ENCODE results near the gene ILF2.
"Not testable (repeated sequence)": the region's sequence is repeated elsewhere in the genome, so short reads cannot be mapped to it uniquely, and the experiment has no call there.

Gene ILF2

DNA sequence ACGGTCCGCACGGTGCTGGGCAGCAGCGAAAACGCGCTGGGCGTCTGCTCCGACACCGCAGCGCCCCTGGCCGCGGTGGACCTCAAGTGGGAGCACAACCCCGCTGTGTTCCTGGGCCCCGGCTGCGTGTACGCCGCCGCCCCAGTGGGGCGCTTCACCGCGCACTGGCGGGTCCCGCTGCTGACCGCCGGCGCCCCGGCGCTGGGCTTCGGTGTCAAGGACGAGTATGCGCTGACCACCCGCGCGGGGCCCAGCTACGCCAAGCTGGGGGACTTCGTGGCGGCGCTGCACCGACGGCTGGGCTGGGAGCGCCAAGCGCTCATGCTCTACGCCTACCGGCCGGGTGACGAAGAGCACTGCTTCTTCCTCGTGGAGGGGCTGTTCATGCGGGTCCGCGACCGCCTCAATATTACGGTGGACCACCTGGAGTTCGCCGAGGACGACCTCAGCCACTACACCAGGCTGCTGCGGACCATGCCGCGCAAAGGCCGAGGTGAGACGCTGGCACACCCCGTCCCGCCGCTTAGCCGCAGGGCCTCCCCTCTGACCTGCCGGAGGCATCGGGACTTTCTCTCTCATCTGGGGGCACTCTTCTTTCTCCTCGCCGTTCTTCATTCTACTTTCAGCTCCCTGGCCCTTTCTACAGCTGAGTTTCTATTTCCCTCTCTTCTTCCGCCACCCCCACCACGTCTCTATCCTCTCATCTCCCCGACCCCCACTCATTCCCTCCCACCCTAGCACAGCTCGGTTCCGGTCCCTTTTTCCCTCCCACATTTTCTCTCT lies 8.7 kb upstream of the ILF2 start:
- no peak for DNase-seq (ENCODE audit: low spot score)

DNA sequence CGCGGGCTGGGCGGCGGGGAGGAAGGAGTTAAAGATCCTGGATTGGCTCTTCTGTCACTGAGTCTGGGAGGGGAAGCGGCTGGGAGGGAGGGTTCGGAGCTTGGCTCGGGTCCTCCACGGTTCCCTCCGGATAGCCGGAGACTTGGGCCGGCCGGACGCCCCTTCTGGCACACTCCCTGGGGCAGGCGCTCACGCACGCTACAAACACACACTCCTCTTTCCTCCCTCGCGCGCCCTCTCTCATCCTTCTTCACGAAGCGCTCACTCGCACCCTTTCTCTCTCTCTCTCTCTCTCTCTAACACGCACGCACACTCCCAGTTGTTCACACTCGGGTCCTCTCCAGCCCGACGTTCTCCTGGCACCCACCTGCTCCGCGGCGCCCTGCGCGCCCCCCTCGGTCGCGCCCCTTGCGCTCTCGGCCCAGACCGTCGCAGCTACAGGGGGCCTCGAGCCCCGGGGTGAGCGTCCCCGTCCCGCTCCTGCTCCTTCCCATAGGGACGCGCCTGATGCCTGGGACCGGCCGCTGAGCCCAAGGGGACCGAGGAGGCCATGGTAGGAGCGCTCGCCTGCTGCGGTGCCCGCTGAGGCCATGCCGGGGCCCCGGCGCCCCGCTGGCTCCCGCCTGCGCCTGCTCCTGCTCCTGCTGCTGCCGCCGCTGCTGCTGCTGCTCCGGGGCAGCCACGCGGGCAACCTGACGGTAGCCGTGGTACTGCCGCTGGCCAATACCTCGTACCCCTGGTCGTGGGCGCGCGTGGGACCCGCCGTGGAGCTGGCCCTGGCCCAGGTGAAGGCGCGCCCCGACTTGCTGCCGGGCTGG lies 7.9 kb upstream of the ILF2 start, which contains the start of gene NPR1:
Gene NPR1 (plus strand): TSS at position 170 of the 818 bp plus-strand sequence. CDS start 421 bp downstream, at position 591.
- DNase-seq (ENCODE audit: low spot score) = no peak

DNA sequence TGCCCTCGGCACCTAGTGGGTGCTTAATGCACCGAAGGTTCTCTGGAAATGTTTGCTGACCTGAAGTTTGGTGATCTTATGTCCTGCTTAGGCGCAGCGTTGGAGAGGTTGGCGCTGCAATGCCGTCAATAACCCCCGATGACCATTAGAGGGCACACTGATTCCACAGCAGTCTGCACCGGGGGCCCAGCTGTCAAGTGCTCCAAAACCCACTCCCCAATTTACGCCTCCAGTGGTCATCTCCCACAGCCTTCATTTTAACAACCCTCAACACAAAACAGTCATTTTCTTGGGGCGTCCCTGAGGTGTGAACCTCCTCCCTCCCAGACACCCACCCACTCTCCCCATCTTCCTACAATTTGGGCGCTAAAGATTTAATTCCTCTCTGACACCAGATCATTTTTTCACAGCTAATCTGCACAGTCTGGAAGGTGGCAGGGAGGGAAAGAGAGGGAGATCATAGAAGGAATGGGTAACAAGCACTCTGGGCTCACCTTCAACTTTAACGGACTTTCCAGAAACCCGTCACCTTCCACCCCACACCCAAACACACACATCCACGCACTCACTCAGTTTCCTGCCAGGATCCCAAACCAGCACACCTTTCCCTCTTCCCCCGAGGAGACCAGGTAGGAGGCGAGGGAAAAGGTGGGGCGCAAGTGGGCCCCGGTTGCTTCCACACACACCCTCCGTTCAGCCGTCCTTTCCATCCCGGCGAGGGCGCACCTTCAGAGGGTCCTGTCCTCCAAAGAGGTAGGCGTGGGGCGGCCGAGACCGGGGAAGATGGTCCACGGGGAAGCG lies 7.1 kb upstream of the ILF2 start:
- peak; percentile 49 for DNase-seq (ENCODE audit: low spot score)

DNA sequence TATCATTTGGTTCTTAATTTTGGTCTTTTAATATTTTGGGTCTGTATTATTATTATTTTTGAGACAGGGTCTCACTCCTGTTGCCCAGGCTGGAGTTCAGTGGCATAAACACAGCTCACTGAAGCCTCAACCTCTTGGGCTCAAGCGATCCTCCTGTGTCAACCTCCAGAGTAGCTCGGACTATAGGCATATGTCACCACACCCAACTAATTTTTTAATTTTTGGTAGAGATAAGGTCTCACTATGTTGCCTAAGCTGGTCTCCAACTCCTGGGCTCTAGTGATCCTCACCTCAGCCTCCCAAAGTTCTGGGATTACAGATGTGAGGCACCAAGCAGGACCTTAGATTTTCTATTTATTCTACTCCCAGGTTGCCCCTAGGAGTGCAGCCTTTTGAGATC lies 2.7 kb upstream of the ILF2 start:
- no peak for DNase-seq (ENCODE audit: low spot score)

DNA sequence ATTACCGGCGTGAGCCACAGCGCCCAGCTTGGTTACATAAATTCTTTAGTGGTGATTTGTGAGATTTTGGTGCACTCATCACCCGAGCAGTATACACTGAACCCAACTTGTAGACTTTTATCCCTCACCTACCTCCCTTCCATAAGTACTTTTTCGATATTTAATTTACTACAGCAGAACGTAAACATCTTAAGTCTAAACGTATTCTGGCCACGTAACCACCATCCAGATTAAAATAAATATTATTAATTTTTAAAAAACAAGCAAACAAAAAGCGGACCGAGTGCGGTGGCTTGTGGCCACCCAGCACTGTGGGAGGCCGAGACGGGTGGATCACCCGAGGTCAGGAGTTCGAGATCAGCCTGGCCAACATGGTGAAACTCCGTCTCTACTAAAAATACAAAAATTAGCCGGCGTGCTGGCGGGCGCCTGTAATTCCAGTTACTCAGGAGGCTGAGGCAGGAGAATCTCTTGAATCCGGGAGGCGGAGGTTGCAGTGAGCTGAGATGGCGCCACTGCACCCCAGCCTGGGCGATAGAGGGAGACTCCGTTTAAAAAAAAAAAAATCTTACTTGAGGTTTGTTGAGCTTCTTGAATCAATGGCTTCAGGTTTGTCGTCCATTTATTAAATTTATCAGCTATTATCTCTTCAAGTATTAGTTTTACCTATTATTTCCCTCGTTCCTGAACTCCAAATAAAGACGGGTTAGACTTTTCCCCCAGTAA lies 998 bp upstream of the ILF2 start:
- DNase-seq (ENCODE audit: low spot score) = not testable (repeated sequence)

DNA sequence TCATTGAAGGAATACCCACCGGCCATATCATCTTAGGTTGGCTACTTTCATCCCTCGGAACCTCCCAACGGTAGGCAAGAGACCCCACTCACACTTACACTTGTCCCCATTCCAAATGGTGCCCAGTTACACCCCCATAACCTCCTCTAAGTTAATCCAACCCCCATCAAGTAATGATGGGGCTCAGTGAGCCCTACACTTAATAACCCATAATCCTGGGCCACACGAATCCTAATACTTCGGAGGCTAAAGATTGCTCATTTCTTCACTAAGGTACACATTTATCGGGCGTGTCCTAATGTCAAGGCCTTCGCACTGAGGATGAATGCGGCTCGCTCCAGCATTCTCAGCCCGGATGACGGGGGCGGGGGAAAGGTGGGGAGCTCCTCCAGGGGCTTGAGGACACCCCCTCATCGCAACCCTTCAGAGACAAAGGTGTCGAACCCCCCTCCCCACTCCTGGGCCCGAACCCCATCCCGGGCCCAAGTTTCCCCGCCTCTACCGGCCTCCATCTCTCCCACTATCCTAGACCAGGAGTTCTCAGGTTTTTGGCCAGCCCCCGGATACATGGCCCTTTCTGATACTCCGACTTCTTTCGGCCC lies 435 bp downstream of the ILF2 start:
- no peak for DNase-seq (ENCODE audit: low spot score)

DNA sequence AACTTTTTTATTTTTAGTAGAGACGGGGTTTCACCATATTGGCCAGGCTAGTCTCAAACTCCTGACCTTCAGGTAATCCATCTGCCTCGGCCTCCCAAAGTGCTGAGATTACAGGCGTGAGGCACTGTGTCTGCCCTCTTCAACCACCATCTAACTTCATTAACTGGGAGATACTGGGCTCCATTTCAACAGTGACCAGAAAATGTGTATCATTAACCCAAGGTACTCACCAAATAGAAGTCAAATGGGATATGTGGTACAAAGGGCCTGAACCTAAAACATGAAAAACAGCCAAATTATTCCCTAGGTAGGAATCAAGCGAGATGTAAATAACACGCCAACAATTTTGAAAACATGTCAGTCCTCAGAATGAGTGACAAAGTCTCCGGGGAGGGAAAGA lies 1.2 kb downstream of the ILF2 start:
- no peak for DNase-seq (ENCODE audit: low spot score)

DNA sequence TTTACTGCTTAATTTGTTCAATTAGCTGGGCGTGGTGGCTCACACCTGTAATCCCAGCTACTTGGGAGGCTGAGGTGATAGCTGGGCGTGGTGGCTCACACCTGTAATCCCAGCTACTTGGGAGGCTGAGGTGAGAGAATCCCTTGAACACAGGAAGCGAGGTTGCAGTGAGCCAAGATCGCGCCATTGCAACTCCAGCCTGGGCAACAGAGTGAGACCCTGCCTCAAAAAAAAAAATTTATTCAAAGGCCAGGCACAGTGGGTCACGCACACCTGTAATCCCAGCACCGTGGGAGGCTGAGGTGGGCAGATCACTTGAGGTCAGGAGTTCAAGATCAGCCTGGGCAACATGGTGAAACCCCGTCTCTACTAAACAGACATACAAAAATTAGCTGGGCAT lies 2.1 kb downstream of the ILF2 start:
- not testable (repeated sequence) for DNase-seq (ENCODE audit: low spot score)

DNA sequence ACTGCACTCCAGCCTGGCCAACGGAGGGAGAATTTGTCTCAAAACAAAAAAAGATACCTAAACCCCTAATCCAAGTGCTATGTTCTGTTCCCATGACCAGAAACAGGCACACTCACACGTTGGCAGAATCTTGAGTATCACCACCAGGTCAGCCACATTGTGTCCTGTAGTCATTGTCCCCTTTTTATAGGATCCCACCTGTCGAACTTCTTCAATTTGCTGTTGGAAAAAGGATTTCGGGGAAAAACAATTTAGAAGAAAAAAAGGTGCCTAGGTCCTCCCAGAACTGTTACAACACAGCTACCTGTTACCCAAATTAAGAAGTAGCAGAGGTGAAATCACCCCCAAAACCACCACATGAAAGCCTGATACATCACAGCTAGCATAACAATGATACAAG lies 3.4 kb downstream of the ILF2 start:
- no peak for DNase-seq (ENCODE audit: low spot score)

DNA sequence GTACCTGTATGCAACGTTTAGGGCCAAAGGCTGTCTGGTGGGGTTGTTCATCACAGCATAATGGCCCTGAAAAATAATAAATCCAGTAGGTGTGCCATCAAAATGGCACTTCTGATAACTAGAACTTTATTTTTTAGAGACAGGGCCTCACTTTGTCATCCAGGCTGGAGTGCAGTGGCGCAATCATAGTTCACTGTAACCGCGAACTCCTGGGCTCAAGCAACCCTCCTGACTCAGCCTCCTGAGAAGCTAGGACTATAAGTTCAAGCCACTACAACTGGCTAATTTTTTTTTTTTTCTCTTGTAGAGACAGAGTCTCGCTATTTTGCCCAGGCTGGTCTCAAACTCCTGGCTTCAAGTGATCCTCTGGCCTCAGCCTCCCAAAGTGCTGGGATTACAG lies 7.6 kb downstream of the ILF2 start:
- DNase-seq (ENCODE audit: low spot score) = no peak

DNA sequence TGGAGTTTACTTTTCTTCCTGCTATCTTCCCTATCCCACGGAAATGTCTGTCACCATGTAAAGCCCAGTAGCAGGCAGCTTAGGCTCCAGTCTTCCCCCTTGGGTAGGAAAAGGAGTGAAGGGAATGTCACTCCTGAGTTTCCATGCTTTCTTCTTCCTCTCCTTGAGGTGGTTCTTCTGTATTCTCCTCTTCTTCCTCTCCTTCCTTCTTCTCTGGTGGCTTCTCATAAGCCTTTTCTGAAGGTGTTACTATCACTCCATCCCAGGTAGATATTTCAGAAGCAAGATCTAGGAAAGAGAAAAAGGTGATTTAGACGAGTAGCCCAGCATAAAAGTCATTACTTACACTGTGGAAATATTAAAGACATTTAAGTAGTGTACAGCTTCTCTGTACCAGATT lies 8.5 kb downstream of the ILF2 start:
- DNase-seq (ENCODE audit: low spot score) = no peak

DNA sequence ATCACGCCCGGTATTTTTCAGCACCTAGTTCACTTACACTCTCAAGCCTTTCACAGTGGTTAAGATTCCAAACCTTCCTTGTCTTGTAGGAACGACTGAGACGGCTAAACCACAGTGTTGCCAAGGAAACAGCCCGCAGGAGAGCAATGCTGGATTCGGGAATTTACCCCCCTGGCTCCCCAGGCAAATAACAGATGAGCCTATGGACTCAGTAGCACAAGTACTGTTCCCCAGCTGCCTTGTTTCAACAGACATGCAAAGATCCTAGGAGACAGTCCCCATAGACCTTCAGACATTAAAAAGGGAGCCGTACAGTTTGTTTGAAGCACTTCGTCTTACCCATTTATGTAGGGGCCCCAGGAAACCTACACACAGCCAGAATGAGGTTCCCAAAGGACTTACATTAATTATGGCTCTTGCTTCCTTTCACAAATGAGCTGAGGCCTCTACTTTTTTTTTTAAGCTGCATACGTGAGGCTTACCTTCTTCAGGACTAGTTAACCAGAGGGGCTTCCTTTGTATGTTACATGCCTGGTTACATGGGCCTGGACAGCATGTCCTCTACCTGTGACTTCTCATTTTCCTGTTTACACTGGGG lies 9.6 kb downstream of the ILF2 start:
- no peak for DNase-seq (ENCODE audit: low spot score)

DNA sequence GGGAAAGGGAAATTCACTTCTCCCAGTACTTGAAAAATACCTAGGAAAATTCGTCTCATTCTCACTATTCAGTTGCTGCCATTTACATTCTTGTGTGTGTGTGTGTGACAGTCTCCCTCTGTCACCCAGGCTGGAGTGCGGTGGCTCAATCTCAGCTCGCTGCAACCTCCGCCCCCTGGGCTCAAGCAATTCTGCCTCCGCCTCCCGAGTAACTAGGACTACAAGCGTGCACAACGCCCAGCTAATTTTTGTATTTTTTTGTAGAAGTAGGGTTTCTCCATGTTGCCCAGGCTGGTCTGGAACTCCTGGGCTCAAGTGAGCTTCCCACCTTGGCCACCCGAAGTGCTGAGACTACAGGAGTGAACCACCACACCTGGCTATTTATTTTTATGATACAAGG lies 11.1 kb downstream of the ILF2 start:
- no peak for DNase-seq (ENCODE audit: low spot score)

DNA sequence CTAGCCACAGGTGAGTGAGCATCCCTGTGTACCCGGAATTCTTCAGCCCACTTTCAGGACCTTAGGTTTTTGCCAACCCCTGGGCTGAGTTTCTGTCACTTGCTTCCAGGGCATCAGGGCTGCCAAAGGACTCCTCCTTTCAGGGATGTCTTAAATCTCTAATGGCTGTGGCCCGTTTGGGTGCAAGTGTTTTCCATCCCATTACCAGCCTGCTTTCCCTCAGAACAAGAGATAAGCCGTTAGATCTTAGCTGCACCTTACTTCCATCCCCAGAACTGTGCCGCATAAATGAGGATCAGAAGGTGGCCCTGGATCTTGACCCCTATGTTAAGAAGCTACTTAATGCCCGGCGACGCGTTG lies 11.6 kb downstream of the ILF2 start:
- no peak for DNase-seq (ENCODE audit: low spot score)

DNA sequence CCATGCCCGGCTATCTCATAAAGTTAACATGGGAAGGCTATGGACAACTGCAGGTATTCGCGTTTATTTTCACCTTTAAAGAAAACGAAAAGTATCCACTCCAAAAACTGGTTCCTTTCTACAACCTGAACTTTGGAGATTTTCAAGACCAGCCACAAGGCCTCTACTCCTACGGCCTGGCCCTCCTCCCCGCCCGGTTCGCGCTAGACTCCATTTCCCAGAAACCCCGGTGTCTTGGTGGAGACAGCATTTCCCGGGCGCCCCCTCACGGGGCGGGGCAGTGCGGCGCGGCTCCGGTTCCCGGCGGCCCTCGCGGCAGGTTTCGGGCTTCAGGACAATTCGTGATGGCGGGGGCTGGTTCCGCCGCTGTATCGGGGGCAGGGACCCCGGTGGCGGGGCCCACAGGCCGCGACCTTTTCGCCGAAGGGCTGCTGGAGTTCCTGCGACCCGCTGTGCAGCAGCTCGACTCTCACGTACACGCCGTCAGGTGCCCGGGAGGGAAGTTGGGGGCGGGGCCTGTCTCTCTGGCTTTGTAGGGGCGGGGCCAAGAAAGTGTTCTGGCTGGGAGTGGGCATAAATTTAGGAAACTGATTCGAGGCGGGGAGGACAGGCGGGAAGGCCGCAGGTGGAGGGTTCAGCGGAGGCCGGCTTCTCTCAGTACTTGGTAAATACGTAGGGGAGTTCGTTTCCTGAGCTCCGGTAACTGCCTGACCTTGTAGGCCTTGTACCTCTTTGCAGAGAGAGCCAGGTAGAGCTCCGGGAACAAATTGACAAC lies 12.2 kb downstream of the ILF2 start, which contains the start of gene SNAPIN:
Gene SNAPIN (plus strand): TSS at position 304 of the 775 bp plus-strand sequence. CDS start 41 bp downstream, at position 345.
- DNase-seq (ENCODE audit: low spot score) = peak; percentile 85

DNA sequence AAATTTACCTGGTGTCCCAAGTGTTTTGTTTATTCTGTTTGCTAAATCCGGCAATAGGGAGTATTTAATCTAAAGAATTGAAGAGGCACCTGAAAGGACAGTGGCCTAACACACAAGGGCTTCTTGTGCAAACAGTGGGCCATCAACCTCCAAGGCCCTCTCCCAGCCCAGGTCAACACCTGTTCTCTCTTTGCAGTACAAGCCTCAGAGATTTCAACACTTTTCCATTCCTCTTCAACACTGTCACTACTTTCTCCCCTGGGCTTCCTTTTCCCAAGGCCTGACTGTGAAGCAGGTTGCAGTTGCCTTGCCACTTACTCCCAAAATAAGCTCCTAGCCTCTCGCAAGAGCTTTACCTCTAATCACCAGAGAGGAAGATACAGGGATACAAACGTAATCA lies 15.5 kb downstream of the ILF2 start:
- DNase-seq (ENCODE audit: low spot score) = no peak

DNA sequence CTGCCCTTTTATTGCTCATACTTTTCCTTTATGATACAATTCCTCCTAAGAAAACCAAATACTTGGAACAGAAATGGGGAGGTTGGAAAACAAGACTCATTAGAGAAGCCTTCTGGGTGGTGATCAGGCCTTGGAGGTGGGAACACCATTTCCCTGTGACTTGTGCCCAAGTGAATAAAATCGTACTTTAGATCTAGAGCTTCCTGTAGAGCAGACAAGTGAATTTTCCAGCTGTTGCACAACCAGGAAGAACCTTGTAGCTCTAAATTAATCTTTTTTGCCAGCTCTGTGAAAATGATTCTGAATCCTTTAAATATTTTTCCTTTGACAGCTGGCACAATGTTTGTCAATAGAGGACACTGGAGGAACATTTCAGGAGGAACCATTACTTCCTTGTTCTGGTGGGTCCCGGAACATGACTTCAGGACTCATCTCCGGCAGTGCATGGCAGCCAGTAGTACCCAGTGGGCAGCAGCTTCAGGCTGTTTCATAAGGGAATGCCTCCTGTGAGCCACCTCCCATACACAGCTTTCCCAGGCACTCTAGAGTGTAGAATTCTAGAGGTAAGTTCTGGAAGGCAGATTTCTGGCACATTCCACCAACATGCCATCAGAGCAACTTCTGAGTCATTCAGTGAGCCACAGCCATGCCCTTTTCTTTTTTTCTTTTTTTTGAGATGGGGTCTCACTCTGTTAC lies 17.8 kb downstream of the ILF2 start:
- DNase-seq (ENCODE audit: low spot score) = peak; percentile 91

DNA sequence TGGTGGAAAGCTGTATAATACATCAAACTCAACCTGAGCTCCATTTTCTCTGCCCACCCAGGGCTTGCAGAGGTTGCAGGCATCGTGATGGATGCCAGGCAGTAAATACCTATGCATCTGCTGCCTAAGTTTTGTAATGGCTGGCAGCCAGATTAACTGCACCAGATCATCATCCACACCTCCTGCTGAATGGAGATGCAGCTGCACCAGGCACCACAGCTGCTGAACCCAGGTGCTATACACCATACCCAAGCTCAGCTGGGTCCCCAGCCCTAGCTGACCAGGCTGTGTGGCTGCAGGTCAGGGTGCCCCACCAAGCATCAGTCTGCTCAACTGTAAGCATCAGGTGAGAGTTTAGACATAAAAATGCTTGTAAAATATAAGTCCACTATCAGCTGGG lies 19.0 kb downstream of the ILF2 start:
- no peak for DNase-seq (ENCODE audit: low spot score)

DNA sequence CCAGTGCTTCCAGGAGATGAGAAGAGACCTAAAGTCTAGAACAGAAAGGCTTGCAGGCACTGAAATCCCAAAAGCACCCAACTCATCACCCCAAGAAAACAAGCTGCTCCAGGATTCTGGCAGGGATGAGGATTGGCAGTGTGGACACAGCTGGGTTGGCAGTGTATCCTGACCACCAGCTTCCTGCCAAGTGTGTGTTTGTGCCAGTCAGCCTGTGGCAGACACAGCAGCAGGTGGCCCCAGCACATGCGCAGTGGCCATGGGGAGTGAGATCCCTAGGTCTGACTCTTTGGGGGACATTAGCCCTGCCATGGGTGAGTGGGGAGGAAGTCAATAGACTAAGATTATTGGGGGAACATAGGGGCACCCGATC lies 20.9 kb downstream of the ILF2 start:
- no peak for DNase-seq (ENCODE audit: low spot score)

Measured in kidney tubule cell (primary cell).